ENCODE data around the gene RPL19.
"Not testable (repeated sequence)": the region's sequence is repeated elsewhere in the genome, so short reads cannot be mapped to it uniquely, and the experiment has no call there.

RPL19 gene

GRCh38 chr17:39200070-39200879 is at the start of gene RPL19:
Gene RPL19, plus strand, starts transcription at chr17:39200283. Its CDS starts 62 bp downstream, at chr17:39200345.
- peak; percentile 78 to 83 for DNase-seq

- no peak for DNase-seq
Observed at GRCh38 chr17:39150795-39151149, 49.3 kb upstream of the RPL19 start.

- peak in 1 of 2 experiments; percentile 16 for DNase-seq
Observed at GRCh38 chr17:39151150-39151942, 48.7 kb upstream of the RPL19 start, which contains the start of gene PLXDC1. Gene PLXDC1, minus strand, starts transcription at chr17:39151637. Its CDS starts 200 bp downstream, at chr17:39151437.

GRCh38 chr17:39151943-39152818 is 47.9 kb upstream of the RPL19 start:
- DNase-seq: peak in 1 of 2 experiments; percentile 37

- DNase-seq: peak; percentile 95 to 96
Observed at GRCh38 chr17:39153599-39154051, 46.5 kb upstream of the RPL19 start.

GRCh38 chr17:39155654-39156053 is 44.4 kb upstream of the RPL19 start:
- no peak for DNase-seq

GRCh38 chr17:39156491-39156890 is 43.6 kb upstream of the RPL19 start:
- no peak for DNase-seq

- DNase-seq: no peak
Observed at GRCh38 chr17:39158623-39159022, 41.5 kb upstream of the RPL19 start.

GRCh38 chr17:39161962-39162361 is 38.1 kb upstream of the RPL19 start:
- DNase-seq: no peak

GRCh38 chr17:39164675-39165143 is 35.4 kb upstream of the RPL19 start:
- DNase-seq: peak; percentile 76 to 84

GRCh38 chr17:39165178-39165840 is 34.8 kb upstream of the RPL19 start:
- no peak for DNase-seq

GRCh38 chr17:39165841-39166349 is 34.2 kb upstream of the RPL19 start, which contains the start of gene ARL5C:
Gene ARL5C, minus strand, starts transcription at chr17:39166161. Its CDS starts 401 bp downstream, at chr17:39165760.
- DNase-seq: no peak

- DNase-seq: no peak
Observed at GRCh38 chr17:39166437-39167335, 33.4 kb upstream of the RPL19 start.

- no peak for DNase-seq
Observed at GRCh38 chr17:39167476-39167875, 32.6 kb upstream of the RPL19 start.

- not testable (repeated sequence) for DNase-seq
Observed at GRCh38 chr17:39168503-39168902, 31.6 kb upstream of the RPL19 start.

GRCh38 chr17:39169101-39169500 is 31.0 kb upstream of the RPL19 start:
- no peak for DNase-seq

GRCh38 chr17:39169518-39169917 is 30.6 kb upstream of the RPL19 start:
- DNase-seq: no peak

- DNase-seq: no peak
Observed at GRCh38 chr17:39170109-39170508, 30.0 kb upstream of the RPL19 start.

GRCh38 chr17:39170558-39170957 is 29.5 kb upstream of the RPL19 start:
- DNase-seq: no peak

- DNase-seq: no peak
Observed at GRCh38 chr17:39171933-39172332, 28.1 kb upstream of the RPL19 start.

- DNase-seq: no peak
Observed at GRCh38 chr17:39173080-39173479, 27.0 kb upstream of the RPL19 start.

All from activated CD4-positive, alpha-beta T cell treated with anti-CD3 and anti-CD28 coated beads, Interleukin-2, amount 50 U/mL, for 48 hours (primary cell).